ENCODE measurements around the gene KIF3B.
"Not testable (repeated sequence)": the region's sequence is repeated elsewhere in the genome, so short reads cannot be mapped to it uniquely, and the experiment has no call there.

Gene KIF3B

DNA sequence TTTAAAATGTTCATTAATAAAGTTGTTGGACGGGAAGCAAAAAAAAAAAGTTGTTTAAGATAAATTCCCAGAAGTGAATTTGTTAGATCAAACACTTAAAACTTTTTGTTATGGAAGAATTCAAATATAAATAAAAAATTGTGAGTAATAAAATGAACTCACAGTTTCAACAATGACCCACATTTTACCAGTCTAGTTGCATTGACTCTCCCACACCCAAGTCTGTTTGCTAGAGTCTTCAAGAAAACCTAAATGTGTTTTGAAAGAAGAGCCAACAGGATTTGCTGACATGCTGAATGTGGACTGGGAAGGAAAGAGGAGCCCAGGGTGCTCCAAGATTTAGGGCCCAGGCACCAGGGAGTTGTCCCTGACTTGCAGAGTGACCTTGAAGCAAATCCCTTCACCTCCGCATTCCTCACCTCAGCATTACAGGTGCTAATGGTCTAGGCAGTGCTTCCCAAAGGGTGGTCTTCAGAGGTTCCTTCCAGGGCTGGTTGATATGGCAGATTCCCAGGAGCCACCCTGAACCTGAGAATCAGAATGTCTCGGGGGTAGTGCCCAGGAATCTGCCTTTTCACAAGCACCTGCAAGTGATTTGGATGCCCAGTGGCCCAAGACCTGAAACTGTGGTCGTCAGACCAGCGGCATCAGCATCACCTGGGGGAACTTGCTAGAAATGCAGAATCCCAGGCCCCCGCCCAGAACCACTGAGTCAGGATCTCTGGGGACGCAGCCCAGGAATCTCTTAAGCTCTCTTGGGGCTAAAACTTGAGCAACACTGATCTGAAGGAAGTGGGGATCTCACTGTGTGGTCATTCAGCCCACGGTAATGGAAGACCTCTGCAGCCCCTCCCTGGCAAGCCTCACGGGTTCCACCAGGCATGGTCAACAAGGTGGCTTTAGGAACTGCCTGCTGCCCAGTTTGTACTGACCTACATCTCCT, 38.7 kb upstream of the KIF3B start:
- TF ChIP-seq ZNF384 (IDR thresholded peaks at IDR 0.05) (no peak), ARNT (IDR thresholded peaks at IDR 0.05) (no peak), L3MBTL2 (conservative IDR thresholded peaks at IDR 0.05) (no peak), SUZ12 (IDR thresholded peaks at IDR 0.05) (no peak), LEF1 (IDR thresholded peaks at IDR 0.05; ENCODE audit: borderline replicate concordance) (no peak), NFRKB (IDR thresholded peaks at IDR 0.05) (no peak), ELF4 (IDR thresholded peaks at IDR 0.05) (no peak), FOXA1 (IDR thresholded peaks at IDR 0.05) (no peak), CTBP1 (IDR thresholded peaks at IDR 0.05; ENCODE audit: borderline replicate concordance) (no peak), BHLHE40 (IDR thresholded peaks at IDR 0.05; ENCODE audit: borderline replicate concordance) (no peak), FOXM1 (IDR thresholded peaks at IDR 0.05; ENCODE audit: borderline replicate concordance) (no peak), TARDBP (IDR thresholded peaks at IDR 0.05) (no peak), SP1 (IDR thresholded peaks at IDR 0.05) (no peak), FOXK2 (IDR thresholded peaks at IDR 0.05) (no peak), HDGF (IDR thresholded peaks at IDR 0.05; ENCODE audit: borderline replicate concordance) (no peak)
- TF ChIP-seq, protein P1, sequence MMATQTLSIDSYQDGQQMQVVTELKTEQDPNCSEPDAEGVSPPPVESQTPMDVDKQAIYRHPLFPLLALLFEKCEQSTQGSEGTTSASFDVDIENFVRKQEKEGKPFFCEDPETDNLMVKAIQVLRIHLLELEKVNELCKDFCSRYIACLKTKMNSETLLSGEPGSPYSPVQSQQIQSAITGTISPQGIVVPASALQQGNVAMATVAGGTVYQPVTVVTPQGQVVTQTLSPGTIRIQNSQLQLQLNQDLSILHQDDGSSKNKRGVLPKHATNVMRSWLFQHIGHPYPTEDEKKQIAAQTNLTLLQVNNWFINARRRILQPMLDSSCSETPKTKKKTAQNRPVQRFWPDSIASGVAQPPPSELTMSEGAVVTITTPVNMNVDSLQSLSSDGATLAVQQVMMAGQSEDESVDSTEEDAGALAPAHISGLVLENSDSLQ (IDR thresholded peaks at IDR 0.05): no peak
- ChIA-PET POLR2A (no interaction called here), CTCF (interaction anchor here (0.5 kb wide), 1 partner anchor 160 kb away, joined by 3 read pairs; no protein-coding TSS in a partner anchor)

DNA sequence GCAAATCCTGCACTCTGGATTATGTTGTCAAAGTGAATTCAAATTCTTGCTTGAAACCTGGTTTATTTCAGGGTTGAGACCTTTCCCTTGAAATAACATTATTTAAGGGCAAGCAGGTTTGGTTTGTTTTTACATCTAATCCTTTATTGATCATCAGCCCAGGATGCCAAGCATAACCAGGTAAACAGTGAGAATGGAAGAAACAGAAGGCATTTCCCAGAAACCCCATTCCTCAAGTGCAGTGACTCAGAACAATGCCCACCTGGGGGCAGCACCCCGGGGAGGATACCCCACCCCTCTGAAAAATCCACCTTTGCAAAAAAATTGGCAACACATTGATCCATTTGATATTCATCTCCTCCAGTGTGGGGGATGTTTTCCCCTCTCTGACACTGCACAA, 37.2 kb upstream of the KIF3B start:
- POLR2A ChIA-PET: no interaction called here
- CTCF ChIA-PET: interaction anchor here (0.6 kb wide), 1 partner anchor 454 kb away, joined by 3 read pairs; no protein-coding TSS in a partner anchor
- TF ChIP-seq BHLHE40 (IDR thresholded peaks at IDR 0.05; ENCODE audit: borderline replicate concordance) (no peak), HDGF (IDR thresholded peaks at IDR 0.05; ENCODE audit: borderline replicate concordance) (no peak), L3MBTL2 (conservative IDR thresholded peaks at IDR 0.05) (no peak), LEF1 (IDR thresholded peaks at IDR 0.05; ENCODE audit: borderline replicate concordance) (no peak), FOXM1 (IDR thresholded peaks at IDR 0.05; ENCODE audit: borderline replicate concordance) (no peak), SP1 (IDR thresholded peaks at IDR 0.05) (no peak), ELF4 (IDR thresholded peaks at IDR 0.05) (no peak)
- TF ChIP-seq, protein P1 (IDR thresholded peaks at IDR 0.05): no peak
- no peak for DNase-seq (ENCODE audit: extremely low spot score)

More for the DNA sequence above, 38.7 kb upstream of the KIF3B start:
- no peak for DNase-seq (ENCODE audit: extremely low spot score)

DNA sequence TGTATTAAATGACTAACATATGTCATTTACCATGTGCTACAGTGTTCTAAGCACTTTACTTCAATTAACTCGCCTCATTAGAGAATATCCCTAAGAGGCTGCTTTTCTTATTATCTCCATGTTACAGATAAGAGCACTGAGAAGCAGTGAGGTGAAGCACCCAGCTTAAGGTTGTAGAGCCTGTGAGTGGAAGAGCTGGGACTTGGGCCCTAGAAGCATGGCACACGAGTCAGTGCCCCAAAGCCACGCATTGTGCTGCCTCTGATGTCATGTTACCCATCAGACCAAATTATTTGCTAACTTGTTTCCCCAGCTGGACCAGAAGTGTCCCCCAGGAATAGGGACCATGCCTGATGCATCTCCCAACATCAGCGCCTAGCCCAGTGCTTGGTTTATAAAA, 35.6 kb upstream of the KIF3B start:
- TF ChIP-seq, protein P1 (IDR thresholded peaks at IDR 0.05): no peak
- no peak for TF ChIP-seq ELF4 (IDR thresholded peaks at IDR 0.05)
- no peak for TF ChIP-seq NFRKB (IDR thresholded peaks at IDR 0.05)
- no peak for TF ChIP-seq FOXM1 (IDR thresholded peaks at IDR 0.05; ENCODE audit: borderline replicate concordance)
- TF ChIP-seq L3MBTL2 (conservative IDR thresholded peaks at IDR 0.05): no peak
- TF ChIP-seq SP1 (IDR thresholded peaks at IDR 0.05): no peak
- DNase-seq (ENCODE audit: extremely low spot score): no peak
- ChIA-PET POLR2A (no interaction called here), CTCF (no interaction called here)

DNA sequence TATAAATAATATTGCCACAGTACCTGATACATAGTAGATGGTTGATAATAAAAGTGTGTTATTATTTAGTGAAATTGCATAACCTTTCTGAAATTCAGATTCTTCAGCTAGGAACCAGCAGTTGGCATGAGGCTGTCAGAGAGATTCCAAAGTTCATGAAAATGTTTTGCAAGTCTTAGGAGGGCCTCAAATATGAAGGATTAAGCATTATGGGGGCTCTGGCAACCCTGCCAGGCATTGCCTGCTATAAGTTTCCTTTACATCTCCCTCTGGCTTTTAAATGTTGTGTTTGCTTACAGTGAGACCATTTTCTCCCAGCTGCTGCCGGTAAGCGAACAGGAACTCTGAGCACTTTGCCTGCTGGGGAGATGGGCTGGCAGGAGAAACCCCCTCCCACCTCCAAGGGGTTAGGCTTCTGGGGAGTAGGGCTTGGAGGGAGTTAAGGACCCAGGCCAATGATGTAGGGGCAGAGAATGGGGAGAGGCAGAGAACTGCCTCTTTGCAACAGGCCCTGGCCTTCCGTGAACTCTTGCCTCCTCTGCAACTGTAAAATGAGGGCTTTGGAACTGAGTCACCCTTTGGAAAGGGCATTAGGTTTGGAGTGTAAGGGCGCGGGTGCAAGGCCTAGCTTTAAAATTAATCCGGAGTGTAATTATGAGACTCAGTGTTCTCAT, 33.2 kb upstream of the KIF3B start:
- no peak for TF ChIP-seq BHLHE40 (IDR thresholded peaks at IDR 0.05; ENCODE audit: borderline replicate concordance)
- no peak for TF ChIP-seq SP1 (IDR thresholded peaks at IDR 0.05)
- no peak for TF ChIP-seq FOXA1 (IDR thresholded peaks at IDR 0.05)
- no peak for TF ChIP-seq ELF4 (IDR thresholded peaks at IDR 0.05)
- no peak for TF ChIP-seq CTBP1 (IDR thresholded peaks at IDR 0.05; ENCODE audit: borderline replicate concordance)
- TF ChIP-seq NFRKB (IDR thresholded peaks at IDR 0.05): no peak
- no peak for TF ChIP-seq SUZ12 (IDR thresholded peaks at IDR 0.05)
- TF ChIP-seq FOXM1 (IDR thresholded peaks at IDR 0.05; ENCODE audit: borderline replicate concordance): no peak
- TF ChIP-seq LEF1 (IDR thresholded peaks at IDR 0.05; ENCODE audit: borderline replicate concordance): no peak
- TF ChIP-seq FOXK2 (IDR thresholded peaks at IDR 0.05): no peak
- TF ChIP-seq, protein P1 (IDR thresholded peaks at IDR 0.05): no peak
- no peak for TF ChIP-seq HDGF (IDR thresholded peaks at IDR 0.05; ENCODE audit: borderline replicate concordance)
- CTCF ChIA-PET: no interaction called here
- no peak for DNase-seq (ENCODE audit: extremely low spot score)
- POLR2A ChIA-PET: interaction anchor here (0.7 kb wide), 1 partner anchor 8 kb away, joined by 3 read pairs; no protein-coding TSS in a partner anchor

DNA sequence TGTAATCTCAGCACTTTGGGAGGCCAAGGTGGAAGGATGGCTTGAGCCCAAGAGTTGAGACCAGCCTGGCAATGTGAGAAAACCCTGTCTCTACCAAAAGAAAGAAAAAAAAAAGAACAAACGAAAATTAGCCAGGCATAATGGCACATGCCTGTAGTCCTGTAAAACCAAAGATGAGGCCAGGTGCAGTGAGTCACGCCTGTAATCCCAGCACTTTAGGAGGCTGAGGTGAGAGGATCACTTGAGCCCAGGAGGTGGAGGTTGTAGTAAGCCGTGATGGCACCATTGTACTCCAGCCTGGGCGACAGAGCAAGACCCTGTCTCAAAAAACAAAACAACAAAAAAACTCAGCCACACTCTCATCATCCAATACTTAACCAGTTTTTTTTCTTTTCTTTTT, 32.5 kb upstream of the KIF3B start:
- ChIA-PET POLR2A (no interaction called here), CTCF (no interaction called here)
- TF ChIP-seq NFRKB (IDR thresholded peaks at IDR 0.05) (no peak), SP1 (IDR thresholded peaks at IDR 0.05) (no peak), TARDBP (IDR thresholded peaks at IDR 0.05) (no peak), CTBP1 (IDR thresholded peaks at IDR 0.05; ENCODE audit: borderline replicate concordance) (no peak), ELF4 (IDR thresholded peaks at IDR 0.05) (no peak), L3MBTL2 (conservative IDR thresholded peaks at IDR 0.05) (no peak), SUZ12 (IDR thresholded peaks at IDR 0.05) (no peak), FOXM1 (IDR thresholded peaks at IDR 0.05; ENCODE audit: borderline replicate concordance) (no peak), ZNF384 (IDR thresholded peaks at IDR 0.05) (no peak), FOXK2 (IDR thresholded peaks at IDR 0.05) (no peak), FOXA1 (IDR thresholded peaks at IDR 0.05) (no peak), HDGF (IDR thresholded peaks at IDR 0.05; ENCODE audit: borderline replicate concordance) (no peak), LEF1 (IDR thresholded peaks at IDR 0.05; ENCODE audit: borderline replicate concordance) (no peak), ARNT (IDR thresholded peaks at IDR 0.05) (no peak), BHLHE40 (IDR thresholded peaks at IDR 0.05; ENCODE audit: borderline replicate concordance) (no peak)
- TF ChIP-seq, protein P1 (IDR thresholded peaks at IDR 0.05): no peak
- no peak for DNase-seq (ENCODE audit: extremely low spot score)

DNA sequence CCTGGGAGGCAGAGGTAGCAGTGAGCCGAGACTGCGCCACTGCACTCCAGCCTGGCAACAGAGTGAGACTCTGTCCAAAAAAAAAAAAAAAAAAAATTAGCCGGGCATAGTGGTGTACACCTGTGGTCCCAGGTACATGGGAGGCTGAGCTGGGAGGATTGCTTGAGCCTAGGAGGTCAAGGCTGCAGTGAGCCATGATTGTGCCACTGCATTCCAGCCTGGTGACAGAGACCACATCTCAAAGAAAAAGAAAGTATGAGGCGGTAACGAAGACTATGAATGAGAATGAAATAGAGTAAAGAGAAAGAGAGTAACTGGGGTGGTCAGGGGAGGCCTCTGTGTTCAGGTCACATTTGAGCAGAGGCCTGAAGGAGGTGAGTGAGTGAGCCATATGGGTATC, 31.2 kb upstream of the KIF3B start:
- POLR2A ChIA-PET; DNase-seq (ENCODE audit: extremely low spot score): not testable (repeated sequence)
- CTCF ChIA-PET: interaction anchor here (0.7 kb wide), 1 partner anchor 174 kb away, joined by 3 read pairs; no protein-coding TSS in a partner anchor

Data from HEK293T (cell line).